ENCODE results near the gene POLR2B.

DNA sequence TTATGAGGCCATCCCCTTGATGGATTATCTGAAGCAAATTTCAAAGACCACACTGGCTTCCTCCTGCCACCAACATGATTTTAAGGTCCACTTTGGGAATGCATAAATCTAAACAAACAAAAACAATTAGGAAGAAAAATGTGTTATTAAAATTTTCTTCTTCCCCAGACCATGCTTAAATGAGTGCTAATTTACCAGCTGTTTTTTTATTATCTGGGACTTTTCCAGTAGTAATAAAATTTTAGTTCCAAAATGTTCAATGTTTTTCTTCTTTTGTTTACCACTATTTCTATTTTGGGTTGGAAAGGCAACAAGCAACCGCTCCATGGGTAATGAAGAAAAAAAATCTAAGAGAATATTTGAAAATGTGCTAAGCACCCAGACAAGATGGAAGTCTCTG lies 62.3 kb downstream of the POLR2B start:
- TF ChIP-seq, protein P1, sequence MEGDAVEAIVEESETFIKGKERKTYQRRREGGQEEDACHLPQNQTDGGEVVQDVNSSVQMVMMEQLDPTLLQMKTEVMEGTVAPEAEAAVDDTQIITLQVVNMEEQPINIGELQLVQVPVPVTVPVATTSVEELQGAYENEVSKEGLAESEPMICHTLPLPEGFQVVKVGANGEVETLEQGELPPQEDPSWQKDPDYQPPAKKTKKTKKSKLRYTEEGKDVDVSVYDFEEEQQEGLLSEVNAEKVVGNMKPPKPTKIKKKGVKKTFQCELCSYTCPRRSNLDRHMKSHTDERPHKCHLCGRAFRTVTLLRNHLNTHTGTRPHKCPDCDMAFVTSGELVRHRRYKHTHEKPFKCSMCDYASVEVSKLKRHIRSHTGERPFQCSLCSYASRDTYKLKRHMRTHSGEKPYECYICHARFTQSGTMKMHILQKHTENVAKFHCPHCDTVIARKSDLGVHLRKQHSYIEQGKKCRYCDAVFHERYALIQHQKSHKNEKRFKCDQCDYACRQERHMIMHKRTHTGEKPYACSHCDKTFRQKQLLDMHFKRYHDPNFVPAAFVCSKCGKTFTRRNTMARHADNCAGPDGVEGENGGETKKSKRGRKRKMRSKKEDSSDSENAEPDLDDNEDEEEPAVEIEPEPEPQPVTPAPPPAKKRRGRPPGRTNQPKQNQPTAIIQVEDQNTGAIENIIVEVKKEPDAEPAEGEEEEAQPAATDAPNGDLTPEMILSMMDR (IDR thresholded peaks at IDR 0.05; ENCODE audit: low read length), result no peak
- TF ChIP-seq EZH2 (optimal IDR thresholded peaks at IDR 0.05; ENCODE audit: low read depth, low read length), result no peak
- no peak for TF ChIP-seq EZH2phosphoT487 (IDR thresholded peaks at IDR 0.05; ENCODE audit: low read length)
